GM12873 (cell line): Measurements from ENCODE around the gene POLDIP3.

ENCODE experiments used
- TF ChIP-seq, protein P1 (sequence below): IDR thresholded peaks from 2 replicates; pipeline ENCODE4 v1.5.1; 2012; ENCODE audit warnings: low read depth, mild to moderate bottlenecking, moderate library complexity, low read length, control low read depth; ENCODE audit not compliant: insufficient read depth; ENCODE audit errors: missing control alignments

POLDIP3 gene

DNA sequence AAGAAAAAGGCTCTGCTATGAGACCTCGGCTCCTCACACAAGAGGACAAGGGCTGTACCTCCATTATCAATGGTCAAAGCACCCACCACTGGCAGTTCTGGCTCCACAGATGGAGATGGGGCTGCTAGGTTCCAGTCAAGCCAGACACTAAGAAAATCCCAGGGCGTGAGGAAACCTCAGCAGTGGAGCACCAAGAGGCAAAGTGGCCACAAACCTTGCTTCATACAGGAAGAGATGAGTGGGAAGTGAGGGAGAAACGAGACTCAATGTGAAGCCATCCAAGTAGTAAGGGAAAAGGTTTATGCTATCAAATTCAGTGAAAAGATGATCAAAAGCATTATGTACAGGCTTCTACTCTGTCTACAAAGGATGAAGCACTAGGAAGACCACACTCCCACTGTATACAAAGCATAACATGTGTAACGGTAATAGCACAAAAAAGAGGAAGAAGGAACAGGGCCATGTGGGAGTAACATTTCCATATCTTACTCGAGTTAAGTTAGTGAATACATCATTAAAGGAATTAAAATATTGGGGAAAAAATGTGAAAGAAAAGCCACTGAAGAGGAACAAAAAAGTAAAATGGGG, 27.0 kb downstream of the POLDIP3 start:
- TF ChIP-seq, protein P1, sequence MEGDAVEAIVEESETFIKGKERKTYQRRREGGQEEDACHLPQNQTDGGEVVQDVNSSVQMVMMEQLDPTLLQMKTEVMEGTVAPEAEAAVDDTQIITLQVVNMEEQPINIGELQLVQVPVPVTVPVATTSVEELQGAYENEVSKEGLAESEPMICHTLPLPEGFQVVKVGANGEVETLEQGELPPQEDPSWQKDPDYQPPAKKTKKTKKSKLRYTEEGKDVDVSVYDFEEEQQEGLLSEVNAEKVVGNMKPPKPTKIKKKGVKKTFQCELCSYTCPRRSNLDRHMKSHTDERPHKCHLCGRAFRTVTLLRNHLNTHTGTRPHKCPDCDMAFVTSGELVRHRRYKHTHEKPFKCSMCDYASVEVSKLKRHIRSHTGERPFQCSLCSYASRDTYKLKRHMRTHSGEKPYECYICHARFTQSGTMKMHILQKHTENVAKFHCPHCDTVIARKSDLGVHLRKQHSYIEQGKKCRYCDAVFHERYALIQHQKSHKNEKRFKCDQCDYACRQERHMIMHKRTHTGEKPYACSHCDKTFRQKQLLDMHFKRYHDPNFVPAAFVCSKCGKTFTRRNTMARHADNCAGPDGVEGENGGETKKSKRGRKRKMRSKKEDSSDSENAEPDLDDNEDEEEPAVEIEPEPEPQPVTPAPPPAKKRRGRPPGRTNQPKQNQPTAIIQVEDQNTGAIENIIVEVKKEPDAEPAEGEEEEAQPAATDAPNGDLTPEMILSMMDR, result no peak

DNA sequence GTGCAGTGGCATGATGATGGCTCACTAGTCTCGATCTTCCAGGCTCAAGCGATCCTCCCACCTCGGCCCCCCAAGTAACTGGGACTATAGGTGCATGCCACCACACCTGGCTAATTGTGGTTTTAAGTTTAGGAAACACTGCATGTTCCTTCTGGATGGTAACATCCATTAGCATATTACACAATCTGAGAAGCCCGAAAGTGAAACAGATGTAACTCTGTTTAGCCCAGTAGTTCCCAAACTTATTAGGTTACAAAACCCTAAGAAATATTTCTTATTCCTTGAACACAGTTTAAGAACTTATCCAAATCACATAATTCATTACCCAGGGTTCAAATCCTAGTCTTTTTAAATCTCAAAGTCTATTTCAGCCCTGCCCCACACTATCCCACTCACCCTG, 28.3 kb downstream of the POLDIP3 start:
- TF ChIP-seq, protein P1, result no peak

DNA sequence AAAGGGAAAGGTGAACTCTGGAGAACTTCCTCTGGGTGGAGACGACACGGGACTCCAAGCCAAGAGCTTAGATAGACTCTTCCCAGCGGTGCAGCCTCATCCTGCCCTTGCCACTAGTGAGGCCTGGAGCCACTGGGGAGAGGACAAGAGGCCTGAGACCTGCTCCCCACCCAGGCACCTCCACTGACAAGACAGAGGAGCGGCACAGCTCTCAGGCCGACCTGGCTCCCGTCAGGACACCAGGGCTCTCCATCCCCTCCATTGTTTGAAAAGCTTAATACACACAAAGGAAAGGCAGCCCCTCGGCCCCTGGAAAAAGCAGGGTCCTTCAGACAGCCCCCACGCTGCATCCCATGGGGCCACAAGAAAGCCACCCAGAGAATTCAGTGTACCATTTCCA, 29.6 kb downstream of the POLDIP3 start:
- TF ChIP-seq, protein P1, result no peak

DNA sequence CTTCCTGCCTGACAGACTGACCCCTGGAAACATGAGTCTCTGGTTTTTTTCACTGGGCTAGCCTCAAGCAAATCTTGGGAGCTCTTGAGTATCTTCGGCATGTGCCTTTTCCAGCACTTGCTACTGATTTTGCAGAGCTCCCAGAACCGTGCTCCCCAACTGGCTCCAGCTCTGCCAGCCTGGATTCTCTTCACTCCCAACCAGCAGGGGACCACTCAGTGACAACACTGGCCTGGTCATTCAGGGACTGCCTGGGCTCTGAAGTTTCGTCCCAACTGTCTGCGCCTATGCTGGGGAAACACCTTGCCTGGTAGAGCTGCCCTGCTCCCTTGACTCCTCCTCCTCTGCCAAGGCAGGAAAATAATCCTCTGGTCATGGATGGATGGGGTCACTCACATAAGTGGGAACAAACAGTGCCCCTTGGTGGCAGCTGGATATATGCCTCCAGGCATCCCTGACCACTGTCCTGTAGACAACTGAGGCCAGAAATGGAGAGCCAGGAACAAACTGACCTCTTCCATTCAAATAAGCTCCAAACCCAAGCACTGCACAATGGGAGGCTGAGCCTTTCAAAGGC, 30.2 kb downstream of the POLDIP3 start:
- TF ChIP-seq, protein P1, result no peak

GRCh38 chr22:42582987-42583386, 31.7 kb downstream of the POLDIP3 start:
- TF ChIP-seq, protein P1, result no peak

GRCh38 chr22:42581762-42582716, 32.6 kb downstream of the POLDIP3 start:
- TF ChIP-seq, protein P1, result no peak

DNA sequence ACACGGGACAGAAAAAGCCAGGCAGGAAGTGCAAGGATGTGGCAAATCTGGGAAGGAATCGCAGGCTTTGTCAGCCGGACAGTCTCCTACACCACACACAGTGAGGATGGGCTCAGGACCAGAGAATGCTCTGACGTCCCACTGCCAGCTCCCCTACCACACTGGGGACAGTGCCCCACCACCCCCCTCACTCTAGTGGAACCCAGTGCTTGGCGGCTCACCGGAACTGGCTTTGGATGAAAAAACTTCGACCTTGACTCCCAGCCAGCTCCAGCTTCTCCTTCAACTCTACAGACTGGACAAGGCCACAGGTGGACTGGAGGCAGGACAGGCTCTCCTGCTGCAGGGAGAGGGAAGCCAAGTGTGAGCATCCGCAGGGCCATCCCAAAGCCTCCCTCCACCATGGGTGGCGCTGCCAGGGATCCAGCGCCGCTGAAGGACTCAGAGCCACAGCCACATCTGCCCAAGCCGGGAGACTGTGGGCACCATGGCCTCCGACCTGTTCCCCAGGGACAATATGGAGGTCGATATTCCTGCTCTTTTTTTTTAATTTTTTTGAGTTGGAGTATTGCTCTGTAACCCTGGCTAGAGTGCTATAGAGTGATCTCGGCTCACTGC, 37.0 kb downstream of the POLDIP3 start:
- TF ChIP-seq, protein P1, result no peak
